Suppressor macrophage treated with lipopolysaccharide for 1 hour (primary cell): ENCODE results near the gene RARA.
A peak's percentile ranks its signal among the peaks of the same experiment; 100 is the strongest.
"Not testable (repeated sequence)": the region's sequence is repeated elsewhere in the genome, so short reads cannot be mapped to it uniquely, and the experiment has no call there.

Source experiments
- DNase-seq, 3 donors: peaks; one replicate each; pipeline ENCODE4 v3.0.0-alpha.2; 2020 to 2022

The RARA gene

DNA sequence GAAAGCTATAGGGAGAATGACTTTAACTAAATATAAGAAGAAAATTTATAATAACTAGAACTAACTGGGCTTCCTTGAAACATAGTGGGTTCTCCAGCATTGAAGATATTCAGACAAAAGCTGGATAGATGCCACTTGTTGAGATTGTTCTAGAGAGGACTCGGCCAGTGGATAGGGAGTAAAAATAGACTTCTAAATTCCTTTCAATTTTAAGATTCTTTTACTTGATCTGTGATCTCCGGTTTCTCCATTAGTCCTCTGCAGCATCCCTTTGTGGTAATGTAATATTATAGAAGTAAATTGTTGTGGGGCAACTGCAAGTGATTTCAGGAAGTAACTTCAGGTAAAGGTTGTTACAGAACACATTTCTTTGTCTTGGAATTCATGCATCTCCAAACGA, 10.3 kb upstream of the RARA start:
- no peak for DNase-seq

- DNase-seq: not testable (repeated sequence)
Observed at GRCh38 chr17:40299159-40299757, 9.7 kb upstream of the RARA start.

DNA sequence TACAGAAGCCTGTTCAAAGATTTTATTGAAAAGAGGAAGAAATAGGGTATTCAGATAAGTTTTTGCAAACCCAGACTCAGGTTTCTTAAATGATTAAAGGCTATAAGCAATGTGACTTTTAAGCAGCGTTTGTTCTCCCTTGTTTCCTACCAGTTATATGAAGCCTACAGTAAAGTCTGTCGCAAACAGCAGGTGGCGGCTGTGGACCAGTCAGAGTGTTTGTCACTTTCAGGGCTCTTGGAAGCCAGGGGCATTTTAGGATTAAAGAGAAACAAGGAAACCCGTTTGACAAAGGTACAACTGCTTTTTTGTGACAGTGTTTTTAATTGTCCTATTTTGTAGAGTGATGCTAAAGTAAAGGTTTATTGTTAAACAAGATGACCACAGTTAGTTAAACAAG, 7.7 kb upstream of the RARA start:
- DNase-seq: no peak

DNA sequence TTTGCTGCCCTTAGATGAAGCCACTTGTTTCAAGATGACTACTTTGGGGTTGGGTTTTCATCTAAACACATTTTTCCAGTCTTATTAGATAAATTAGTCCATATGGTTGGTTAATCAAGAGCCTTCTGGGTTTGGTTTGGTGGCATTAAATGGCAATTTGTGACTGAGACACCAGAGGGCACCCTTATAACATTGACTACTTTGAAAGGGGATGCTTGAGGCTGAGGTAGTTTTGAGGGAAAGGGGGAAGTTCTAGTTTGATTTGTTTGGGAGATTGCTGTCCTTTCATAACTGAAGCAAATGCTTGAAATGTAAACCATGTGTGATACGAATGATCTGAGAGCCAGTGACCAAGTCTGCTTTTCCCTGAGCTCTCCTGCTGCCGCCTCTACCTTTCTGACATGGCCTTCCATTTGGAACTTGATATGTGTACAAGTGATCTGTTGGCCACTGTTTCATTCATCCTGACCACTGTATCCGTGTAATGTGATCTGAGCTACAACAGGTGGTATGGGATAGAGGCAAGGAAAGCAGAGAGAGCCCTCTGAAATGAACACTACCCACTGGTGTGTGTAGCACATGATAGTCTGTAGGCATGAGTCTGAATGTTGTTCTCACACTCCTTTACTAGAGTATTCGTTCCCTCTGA, 5.8 kb upstream of the RARA start:
- DNase-seq: peak; percentile 84 to 88 (median 86)

GRCh38 chr17:40303708-40304551, 5.0 kb upstream of the RARA start:
- DNase-seq: peak in 1 of 3 donors; percentile 36

DNA sequence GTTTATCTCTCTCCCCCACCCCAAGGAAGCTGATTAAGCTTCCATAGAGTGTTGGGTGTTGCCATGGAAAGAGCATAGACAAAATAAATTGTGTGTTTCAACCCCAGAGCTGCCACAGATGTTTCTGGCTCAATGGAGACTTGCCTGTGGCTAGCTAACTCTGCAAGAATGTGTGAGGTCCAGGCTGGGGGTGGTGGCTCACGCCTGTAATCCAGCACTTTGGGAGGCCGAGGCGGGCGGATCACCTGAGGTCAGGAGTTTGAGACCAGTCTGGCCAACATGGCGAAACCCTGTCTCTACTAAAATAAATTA, 4.5 kb upstream of the RARA start:
- DNase-seq: not testable (repeated sequence)

- not testable (repeated sequence) for DNase-seq
Observed at GRCh38 chr17:40304866-40305265, 4.1 kb upstream of the RARA start.

- no peak for DNase-seq
Observed at GRCh38 chr17:40306395-40306794, 2.6 kb upstream of the RARA start.

- DNase-seq: peak; percentile 78 to 89 (median 81)
Observed at GRCh38 chr17:40307001-40307730, 1.8 kb upstream of the RARA start.

- DNase-seq: peak; percentile 74 to 79 (median 74)
Observed at GRCh38 chr17:40307740-40308239, 1.2 kb upstream of the RARA start.

DNA sequence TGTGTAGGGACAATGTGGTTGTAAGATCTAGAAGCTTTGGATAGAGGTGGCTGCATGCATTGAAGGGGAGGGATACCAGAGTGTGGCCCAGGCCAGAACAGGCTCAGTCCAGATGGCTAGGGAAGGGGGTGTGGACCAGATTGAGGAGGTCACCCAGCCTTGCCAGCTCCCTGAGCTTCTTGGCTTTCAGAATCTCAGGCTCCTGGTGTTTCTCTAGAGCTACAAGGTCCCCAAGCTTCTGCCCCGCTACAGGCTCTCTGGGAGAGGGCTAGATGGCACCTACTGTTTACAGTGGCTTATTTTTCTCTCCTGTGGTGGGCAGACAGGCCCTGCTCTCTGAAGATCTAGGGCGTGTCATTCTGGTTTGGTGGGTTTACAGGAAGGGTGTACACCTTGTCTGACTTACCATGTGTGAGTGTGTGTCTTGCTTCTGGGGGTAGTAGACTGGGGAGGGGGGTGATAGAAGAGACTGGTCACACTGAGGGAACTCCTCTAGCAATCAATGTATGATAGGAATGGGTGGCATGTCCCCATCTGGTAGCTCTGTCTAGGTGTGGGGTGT, 1.1 kb downstream of the RARA start:
- DNase-seq: no peak

DNA sequence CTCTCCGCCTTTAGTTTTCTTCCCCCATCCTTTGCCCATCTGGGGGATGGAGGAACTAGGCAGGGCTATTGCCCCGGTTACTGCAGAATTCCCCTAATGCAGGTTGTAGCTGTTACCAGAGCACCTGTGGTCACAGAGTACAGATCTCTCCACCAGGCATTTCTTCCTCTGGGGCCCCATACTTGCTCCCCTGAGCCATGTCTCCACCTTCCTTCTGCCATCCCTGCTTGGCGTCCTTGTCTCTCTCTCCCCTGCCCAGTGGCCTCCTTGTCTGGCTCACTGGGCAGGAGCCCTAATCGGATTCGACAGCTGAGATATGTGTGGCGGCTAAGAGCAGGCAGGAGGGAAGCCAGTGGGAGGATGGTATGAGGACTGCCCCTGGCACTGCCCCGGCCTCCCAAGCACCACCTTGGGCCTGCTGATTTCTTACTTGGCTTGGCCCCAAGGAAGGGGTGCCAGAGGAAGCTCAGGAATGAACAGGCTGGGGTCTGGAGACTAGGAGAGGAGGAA, 2.0 kb downstream of the RARA start:
- DNase-seq: no peak

DNA sequence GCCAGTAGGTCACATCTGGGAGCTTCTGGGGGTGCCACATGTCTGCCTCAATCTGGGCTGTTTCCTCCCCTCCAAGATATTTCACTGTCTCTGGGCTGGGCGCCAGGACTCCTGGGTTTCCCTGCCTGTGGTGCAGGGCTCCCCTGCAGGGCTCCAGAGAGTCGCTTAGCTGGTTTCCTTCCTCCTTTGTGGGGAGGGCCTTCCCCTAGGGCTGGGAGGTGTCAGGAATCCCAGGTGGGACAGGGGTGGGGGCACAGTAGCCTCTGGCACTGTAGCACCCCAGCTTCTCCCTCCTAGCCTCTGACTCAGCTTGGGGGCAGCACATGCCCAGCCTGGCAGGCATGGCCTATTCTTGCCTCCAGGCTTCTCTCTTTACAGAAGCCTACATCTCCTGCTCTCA, 2.6 kb downstream of the RARA start:
- peak in 2 of 3 donors; percentile 44 to 47 for DNase-seq

DNA sequence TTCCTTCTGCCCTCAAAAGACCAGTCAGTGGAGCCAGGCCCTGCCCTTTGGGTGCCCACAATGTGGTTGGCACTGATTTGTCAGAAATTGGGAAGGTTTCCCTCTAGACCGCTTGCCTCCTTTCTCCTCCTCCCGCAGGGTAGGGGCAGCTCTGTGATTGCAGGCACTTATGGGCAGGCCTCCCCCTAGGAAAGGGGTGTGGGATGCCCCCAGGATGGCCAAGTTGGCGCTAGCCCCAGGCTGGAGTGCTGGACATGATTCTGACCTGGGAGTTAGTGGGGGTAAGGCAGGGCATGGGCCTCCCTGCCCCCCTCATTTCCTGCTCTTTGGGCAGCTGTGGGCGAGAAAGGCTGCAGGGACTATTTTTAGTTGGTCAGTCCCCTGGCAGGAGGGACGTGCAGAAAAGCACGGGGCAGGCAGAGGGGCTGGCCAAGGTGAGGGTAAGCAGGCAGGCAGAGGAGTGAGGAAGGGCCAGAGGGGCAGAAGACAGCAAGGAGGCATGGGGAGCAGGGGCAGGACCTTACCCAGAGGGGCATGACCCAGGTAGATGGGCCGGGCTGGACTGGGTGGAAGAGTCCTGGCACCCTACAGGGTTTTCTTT, 3.3 kb downstream of the RARA start:
- DNase-seq: peak; percentile 47 to 64 (median 53)

DNA sequence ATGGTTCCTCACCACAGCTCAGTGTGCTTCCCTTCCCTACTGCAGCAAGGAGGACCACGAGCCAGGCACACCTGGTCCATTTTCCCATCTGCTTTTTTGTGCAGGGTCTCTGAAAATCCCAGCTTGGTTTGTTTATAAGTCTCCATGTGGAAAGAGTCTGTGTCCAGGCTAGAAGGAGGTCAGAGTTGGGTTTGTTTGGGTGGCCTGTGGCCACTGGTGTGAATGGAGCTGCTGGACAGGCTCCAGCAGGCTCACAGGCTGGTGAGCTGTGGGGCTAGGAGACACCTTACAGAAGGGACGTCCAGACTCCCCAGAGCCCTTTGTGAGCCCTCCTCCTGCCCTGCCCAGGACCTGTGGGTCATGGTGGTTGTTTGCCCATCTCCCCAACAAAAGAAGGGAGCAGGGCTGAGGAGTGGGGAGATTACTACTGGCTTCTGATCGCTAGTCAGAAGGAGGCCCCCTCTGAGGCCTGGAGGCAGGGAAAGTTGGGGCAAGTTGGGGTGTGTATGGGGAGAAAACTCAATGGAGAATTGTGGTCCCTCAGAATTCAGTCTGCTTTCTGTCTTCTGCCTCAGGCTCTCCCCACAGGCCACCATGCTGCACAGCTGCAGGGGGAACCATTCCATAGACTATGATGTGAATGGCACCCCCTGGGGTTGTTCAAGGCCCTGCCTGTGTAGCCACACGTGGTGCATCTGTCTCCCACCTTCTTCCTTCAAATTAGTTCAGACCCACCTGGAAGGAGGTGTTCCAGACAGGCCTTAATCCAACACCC, 4.1 kb downstream of the RARA start:
- DNase-seq: no peak

DNA sequence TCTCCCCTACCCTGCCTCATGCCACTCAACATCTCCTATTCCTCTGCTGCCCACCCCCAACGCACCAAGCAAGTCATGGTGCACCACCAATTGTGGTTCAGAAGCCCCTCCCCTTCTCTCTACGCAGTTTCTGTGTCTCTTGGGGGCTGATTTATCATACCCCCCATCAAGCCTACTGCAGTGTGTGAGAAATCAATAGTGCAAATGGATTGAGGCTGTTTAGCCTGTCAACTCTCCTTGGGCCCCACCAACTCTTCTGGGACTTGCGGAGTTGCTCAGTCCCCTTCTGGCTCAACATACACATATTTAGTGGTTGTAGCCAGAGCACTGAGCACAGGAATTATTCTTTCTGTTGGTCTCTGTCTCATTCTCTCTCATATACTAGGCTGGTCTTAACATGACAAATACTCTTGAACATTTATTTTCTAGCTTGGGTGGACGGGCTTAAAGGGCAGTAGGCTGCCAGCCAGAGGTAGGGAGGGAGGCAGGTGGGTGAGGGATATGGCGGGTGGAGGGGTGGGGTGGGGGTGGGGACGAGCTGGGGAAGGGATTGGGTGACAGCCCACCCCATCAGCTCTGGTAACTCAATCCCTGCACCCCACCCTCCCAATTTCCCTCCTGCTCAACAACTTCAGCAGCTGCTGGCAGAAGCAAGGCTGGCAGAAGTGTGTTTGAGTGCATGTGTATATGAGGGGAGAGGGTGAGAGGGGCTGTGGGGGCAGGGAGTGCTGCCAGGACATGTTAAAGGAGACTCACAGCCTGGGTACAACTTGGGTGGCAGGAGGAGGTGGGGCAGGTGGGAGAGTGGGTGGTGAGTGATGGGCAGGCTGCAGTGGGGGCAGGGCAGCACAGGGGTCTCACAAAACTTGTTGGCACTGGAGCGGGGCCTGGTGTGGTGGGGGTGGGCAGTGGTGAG, 4.9 kb downstream of the RARA start:
- no peak for DNase-seq

DNA sequence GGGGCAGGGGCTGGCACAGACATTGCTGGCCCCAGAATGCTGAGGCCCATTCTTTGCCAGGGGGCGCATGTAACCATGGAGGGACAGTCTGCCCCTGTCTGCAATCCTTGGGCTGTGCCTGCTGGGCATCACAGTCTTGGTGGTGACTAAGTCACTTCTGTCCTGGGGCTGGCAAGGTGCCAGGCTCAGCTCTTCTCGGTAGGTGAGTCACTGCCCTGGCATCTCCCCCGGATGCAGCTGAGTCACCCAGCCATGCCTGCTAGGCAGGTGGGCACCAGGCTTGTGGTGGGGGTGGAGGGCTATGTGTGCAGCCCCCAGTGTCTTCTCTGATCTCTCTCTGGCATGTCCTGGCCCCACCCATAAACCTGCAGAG, 5.6 kb downstream of the RARA start:
- DNase-seq: peak; percentile 97 to 98 (median 98)

- DNase-seq: no peak
Observed at GRCh38 chr17:40315206-40315605, 6.2 kb downstream of the RARA start.

DNA sequence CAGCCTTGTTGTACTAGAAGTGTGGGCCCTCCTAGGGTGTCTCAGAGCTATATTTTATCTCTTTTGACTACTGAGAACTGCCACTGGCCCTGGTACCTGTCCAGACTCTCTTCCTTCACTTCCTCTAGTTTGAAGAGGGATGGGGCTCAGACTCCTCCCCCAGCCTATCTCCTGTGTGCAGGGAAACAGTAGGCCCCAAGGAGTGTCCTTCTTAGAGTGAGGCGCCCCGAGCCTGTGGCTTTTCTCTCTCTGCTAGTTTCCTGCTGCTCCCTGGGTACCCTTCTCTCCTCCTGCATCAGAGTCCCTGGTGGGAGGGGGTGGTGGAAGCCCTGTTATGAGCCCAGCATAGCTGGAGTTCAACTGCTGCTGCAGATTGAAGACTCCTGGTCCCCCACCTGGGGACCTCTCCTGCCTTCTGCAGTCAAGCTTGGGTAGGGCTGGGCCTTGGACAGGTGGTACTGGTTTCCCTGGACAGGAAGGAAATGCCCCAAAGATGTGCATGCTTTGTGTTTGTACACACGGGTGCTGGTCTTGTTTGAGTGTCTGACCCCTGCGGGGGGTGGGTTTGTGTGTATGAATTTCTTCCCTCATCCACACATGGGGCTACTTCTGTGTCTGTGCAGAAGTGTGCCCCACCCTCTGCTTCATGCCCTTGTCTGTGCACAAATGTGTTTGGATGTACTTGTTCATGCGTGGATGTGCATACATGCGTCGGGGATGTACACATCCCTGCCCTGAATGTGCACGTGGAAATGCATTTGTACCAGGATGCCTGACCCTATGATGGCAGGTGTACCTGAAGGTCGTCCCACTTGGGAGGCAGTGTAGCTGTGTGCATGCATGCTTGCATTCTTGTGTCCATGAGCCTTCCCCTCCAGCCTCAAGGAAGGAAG, 6.9 kb downstream of the RARA start:
- DNase-seq: no peak
